ENCODE data around the gene NHEJ1.
"Not testable (repeated sequence)": the region's sequence is repeated elsewhere in the genome, so short reads cannot be mapped to it uniquely, and the experiment has no call there.

Gene NHEJ1

DNA sequence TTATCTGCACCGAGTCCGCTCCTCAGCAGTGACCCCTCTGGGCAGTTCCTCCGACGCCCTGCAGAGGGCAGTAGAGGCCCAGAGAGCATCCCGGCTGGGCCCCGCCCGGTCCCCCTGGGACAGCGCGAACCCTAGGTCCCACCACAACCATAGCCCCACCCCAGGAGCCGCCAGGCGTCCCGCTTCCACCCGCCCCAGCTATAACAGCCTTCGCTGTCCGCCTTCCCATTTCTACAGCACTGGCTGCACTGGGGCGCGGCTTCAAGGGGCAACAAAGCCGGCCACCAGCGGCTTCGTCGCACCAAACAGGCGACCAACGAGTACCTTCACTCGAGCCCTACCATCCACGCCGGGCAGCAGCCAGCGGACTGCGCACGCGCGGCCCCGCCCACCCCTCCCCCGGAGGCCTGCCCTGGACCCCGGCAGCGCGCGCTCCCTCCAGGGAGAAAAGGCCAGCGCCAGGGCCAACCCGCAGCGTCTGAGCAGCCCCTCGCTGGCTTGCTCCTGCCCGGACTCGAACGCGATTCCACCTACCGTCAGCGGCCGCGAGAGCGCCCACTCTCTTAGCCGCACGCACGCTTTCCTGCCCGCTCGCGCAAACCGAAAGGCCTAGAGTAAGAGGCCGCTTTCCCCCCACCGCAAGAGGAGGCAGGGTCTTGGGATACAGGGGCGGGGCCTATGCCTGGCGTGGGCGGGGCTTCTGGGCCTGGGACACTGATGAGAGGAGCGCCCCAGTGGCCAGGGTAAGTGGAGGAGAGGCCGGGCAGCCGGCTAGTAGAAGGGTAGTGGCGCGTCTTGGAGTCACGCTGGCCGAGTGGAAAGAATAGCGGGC lies at the start of gene NHEJ1:
Gene NHEJ1, minus strand, starts transcription at position 630 of the 832 bp plus-strand sequence. CDS start 2,453 bp downstream, outside the sequence.
- DNase-seq (ENCODE audit: low read depth) = peak; percentile 79

DNA sequence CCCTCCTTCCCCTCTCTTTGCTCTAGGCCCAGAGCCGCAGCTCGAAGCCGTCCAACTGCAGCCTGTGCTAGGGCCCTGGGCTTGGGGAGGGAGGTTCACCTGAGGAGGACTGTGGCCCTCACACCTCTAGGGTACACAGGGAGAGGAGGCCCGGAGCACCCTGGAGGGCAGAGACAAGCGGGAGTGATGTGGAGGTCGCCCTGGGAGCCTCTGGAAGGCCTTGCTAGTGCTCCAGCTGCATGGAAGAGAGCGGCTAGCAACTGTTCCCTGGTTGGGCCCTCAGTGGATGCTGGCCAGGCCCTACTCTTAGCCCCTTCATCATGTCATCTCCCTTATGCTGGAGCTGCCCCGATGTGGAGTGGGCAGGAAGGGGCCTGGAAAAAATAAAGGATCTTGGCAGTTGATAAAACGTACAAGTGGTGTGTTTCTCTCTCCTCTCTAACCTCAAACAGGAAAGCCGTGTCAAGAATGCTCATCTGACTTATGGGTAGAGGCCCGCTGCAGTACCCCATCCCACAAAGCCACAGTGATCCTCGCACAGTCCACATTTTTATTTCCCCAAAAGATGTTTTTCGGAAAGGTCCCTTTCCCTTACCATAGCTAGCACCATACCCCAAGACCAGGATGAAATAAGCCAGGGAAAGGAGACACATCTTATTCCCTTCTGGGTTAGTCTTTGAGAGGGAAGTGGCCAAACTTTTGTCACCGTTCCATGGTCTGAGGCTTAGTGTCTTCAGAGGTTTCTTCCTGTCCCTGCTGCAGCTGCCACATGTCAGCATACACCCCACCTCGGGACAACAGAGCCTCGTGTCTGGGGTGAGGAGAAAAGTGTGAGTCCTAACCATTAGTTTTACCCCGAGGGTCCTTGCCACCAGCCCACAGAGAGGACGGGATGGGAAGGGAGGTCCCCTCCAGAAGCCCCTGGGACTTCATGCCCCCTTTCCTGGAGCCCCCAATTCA lies 48.9 kb upstream of the NHEJ1 start:
- no peak for DNase-seq (ENCODE audit: low read depth)

DNA sequence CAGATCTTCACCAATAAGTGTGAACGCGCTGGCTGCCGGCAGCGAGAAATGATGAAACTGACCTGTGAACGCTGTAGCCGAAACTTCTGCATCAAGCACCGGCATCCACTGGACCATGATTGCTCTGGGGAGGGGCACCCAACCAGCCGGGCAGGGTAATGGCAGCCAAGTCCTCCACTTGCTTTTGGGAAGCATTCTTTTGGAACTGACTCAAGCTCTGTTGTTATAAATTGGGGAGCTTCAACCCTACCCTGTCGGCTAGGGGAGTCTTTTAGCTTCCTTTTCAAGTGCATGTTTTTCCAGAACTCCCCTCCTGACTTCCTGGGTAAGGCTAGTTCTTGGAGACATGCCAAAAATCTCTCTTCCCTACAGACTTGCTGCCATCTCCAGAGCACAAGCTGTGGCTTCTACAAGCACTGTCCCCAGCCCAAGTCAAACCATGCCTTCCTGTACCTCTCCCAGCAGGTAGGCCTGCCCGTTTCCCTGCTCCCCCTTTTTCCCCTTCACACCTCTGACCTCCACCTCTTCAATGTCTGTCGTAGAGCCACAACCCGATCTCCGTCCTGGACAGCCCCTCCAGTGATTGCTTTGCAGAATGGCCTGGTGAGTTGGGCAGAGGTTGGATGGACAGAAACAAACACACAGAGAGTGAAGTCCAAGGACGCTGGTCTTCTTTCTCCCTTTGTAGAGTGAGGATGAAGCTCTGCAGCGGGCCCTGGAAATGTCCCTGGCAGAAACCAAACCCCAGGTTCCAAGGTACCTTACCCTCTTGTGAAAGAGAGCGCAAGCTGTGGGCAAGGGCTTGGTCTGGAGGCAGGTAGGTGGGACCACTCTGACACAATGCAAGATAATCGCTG lies 47.5 kb upstream of the NHEJ1 start:
- no peak for DNase-seq (ENCODE audit: low read depth)

GRCh38 chr2:219207134-219207883 lies 46.7 kb upstream of the NHEJ1 start:
- DNase-seq (ENCODE audit: low read depth) = no peak

- peak; percentile 79 for DNase-seq (ENCODE audit: low read depth)
Observed at GRCh38 chr2:219206328-219207133, 45.9 kb upstream of the NHEJ1 start, which contains the start of gene ZFAND2B. TSS of gene ZFAND2B (plus strand) at chr2:219206782. CDS start at chr2:219206988, 206 bp downstream.

- DNase-seq (ENCODE audit: low read depth) = no peak
Observed at GRCh38 chr2:219205981-219206327, 45.3 kb upstream of the NHEJ1 start.

GRCh38 chr2:219205165-219205538 lies 44.5 kb upstream of the NHEJ1 start:
- DNase-seq (ENCODE audit: low read depth) = no peak

DNA sequence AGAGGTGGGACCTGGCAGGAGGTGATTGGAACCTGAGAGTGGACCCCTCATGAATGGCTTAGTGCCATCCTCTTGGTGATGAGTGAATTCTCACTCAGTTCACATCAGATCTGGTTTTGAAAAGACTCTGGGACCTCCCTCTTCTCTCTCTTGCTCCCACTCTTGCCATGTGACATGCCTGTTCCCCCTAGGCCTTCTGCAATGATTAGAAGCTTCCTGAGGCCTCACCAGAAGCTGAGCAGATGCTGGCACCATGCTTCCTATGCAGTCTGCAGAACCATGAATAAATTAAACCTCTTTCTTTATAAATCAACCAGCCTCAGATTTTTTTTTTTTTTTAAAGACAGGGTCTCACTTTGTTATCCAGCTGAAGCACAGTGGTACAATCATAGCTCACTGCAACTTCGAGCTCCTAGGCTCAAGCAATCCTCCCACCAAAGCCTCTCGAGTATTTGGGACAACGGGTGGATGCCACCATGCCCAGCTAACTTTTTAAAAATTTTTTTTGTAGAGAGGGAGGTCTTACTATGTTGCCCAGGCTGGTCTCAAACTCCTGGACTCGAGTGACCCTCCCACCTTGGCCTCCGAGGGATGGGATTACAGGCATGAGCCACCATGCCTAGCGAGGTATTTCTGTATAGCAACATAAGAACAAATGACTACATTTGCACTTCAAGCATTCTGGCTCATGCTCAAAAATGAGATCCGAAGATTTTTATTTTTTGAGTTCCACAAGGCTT lies 44.0 kb upstream of the NHEJ1 start:
- DNase-seq (ENCODE audit: low read depth) = no peak

DNA sequence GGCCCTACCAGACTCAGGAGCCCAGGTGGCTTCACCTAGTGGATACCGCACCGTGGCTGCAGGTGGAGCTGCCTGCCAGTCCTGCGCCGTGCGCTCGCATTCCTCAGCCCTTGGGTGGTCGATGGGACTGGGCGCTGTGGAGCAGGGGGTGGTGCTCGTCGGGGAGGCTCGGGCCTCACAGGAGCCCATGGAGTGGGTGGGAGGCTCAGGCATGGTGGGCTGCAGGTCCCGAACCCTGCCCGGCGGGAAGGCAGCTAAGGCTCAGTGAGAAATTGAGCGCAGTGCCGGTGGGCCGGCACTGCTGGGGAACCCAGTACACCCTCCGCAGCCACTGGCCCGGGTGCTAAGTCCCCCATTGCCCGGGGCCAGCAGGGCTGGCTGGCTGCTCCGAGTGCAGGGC lies 40.7 kb upstream of the NHEJ1 start:
- not testable (repeated sequence) for DNase-seq (ENCODE audit: low read depth)

DNA sequence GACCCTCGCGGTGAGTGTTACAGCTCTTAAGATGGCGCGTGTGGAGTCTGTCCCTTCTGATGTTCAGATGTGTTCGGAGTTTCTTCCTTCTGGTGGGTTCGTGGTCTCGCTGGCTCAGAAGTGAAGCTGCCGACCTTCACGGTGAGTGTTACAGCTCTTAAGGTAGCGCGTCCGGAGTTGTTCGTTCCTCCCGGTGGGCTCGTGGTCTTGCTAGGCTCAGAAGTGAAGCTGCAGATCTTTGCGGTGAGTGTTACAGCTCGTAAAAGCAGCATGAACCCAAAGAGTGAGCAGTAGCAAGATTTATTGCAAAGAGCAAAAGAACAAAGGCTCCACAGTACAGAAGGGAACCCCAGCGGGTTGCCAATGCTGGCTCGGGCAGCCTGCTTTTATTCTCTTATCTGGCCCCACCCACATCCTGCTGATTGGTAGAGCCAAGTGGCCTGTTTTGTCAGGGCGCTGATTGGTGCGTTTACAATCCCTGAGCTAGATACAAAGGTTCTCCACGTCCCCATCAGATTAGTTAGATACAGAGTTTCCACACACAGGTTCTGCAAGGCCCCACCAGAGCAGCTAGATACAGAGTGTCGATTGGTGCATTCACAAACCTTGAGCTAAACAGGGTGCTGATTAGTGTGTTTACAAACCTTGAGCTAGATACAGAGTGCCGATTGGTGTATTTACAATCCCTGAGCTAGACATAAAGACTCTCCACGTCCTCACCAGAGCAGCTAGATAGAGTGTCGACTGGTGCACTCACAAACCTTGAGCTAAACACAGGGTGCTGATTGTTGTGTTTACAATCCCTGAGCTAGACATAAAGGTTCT lies 40.1 kb upstream of the NHEJ1 start:
- DNase-seq (ENCODE audit: low read depth) = not testable (repeated sequence)

- DNase-seq (ENCODE audit: low read depth) = no peak
Observed at GRCh38 chr2:219199470-219200211, 39.0 kb upstream of the NHEJ1 start.

DNA sequence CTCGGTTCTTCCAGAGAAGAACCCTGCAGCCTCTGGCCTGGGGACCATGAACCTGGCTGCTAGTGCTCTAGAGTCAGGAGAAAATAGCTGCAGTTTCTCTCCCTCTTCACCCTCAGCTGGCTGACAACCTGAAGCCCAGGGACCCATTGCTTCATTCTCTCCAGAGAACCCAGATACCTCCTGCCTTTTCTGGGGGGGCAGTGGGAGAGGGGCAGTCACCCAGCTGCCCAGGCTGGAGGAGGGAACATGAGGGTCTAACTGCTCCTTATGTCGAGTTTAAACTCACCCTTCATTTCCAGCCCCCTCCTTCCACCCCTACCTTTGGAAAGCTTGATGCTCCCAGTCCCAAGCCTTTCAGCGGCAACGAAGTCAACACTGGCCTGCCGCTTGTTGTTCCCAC lies 38.4 kb upstream of the NHEJ1 start:
- no peak for DNase-seq (ENCODE audit: low read depth)

GRCh38 chr2:219197388-219197787 lies 36.8 kb upstream of the NHEJ1 start:
- DNase-seq (ENCODE audit: low read depth) = no peak

GRCh38 chr2:219186754-219187456 lies 26.3 kb upstream of the NHEJ1 start:
- DNase-seq (ENCODE audit: low read depth) = no peak

DNA sequence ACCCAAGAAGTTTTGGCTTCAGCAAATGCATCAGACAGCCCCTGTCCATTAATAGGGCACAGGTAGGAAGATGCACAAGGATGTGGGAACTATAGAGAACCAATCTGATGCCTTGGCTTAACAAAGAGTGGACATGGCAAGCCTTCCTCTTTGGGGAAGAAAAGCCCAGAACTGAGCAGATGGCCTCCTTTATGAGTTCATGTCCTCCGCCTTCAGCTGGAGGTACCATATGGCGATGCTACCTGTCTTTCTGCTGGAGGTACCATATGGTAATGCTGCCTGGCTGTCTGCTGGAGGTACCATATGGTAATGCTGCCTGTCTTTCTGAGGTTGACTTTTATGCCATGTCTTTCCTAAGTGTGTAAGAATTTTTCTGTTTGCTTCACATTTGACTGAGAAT lies 23.5 kb upstream of the NHEJ1 start:
- DNase-seq (ENCODE audit: low read depth) = no peak

DNA sequence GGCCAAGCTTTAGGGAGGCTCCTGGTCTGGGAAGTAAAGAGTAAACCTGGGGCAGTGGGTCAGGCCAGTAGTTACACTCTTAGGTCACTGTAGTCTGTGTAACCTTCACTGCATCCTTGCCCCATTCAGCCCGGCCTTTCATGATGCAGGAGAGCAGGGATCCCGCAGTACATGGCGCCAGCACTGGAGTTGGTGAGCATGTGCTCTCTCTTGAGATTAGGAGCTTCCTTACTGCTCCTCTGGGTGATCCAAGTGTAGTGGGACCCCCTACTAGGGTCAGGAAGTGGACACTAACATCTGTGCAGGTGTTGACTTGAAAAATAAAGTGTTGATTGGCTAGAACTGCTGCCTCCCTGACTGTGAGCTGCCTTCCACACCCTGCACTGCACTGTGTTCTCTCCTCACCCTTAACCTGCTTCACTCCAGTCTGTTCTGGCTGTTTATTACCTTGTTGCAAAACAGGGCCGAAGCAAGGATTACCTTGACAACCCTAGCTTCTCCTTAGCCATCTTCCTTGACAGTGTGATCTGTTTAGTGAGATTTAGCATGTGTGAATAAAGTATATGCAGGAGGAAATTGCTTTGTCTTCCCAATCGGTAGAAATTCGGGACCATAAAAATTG lies 22.6 kb upstream of the NHEJ1 start:
- no peak for DNase-seq (ENCODE audit: low read depth)

All from HS-5 (cell line).